GM21381 (cell line): Measurements from ENCODE around the gene SASH1.
A peak's percentile ranks its signal among the peaks of the same experiment; 100 is the strongest.

Source experiments
- ATAC-seq: cut with Tn5 transposase; IDR thresholded peaks from one replicate; pipeline ENCODE4 v1.9.1; 2021; ENCODE audit warnings: mild to moderate bottlenecking, moderate library complexity; ENCODE audit not compliant: unreplicated experiment

SASH1 gene

GRCh38 chr6:148538261-148539190, 195.9 kb downstream of the SASH1 start:
- ATAC-seq: no peak

- no peak for ATAC-seq
Observed at GRCh38 chr6:148543540-148543939, 200.9 kb downstream of the SASH1 start.

- no peak for ATAC-seq
Observed at GRCh38 chr6:148544421-148544820, 201.8 kb downstream of the SASH1 start.

- ATAC-seq: no peak
Observed at GRCh38 chr6:148545901-148546300, 203.3 kb downstream of the SASH1 start.

- ATAC-seq: no peak
Observed at GRCh38 chr6:148547110-148547509, 204.5 kb downstream of the SASH1 start.

GRCh38 chr6:148548065-148548748, 205.6 kb downstream of the SASH1 start:
- no peak for ATAC-seq

GRCh38 chr6:148548749-148549140, 206.1 kb downstream of the SASH1 start:
- no peak for ATAC-seq

- ATAC-seq: no peak
Observed at GRCh38 chr6:148550569-148550968, 207.9 kb downstream of the SASH1 start.

GRCh38 chr6:148551226-148551625, 208.6 kb downstream of the SASH1 start:
- ATAC-seq: no peak

GRCh38 chr6:148556410-148556809, 213.8 kb downstream of the SASH1 start:
- ATAC-seq: no peak

GRCh38 chr6:148557796-148558321, 215.2 kb downstream of the SASH1 start:
- no peak for ATAC-seq

GRCh38 chr6:148559848-148560433, 217.3 kb downstream of the SASH1 start:
- ATAC-seq: peak; percentile 73

GRCh38 chr6:148561629-148562028, 219.0 kb downstream of the SASH1 start:
- no peak for ATAC-seq

GRCh38 chr6:148563066-148563465, 220.4 kb downstream of the SASH1 start:
- ATAC-seq: no peak

GRCh38 chr6:148564494-148565035, 221.9 kb downstream of the SASH1 start:
- ATAC-seq: no peak

- no peak for ATAC-seq
Observed at GRCh38 chr6:148565321-148565926, 222.8 kb downstream of the SASH1 start.

- no peak for ATAC-seq
Observed at GRCh38 chr6:148565930-148566663, 223.5 kb downstream of the SASH1 start.

GRCh38 chr6:148566664-148567350, 224.2 kb downstream of the SASH1 start:
- no peak for ATAC-seq

GRCh38 chr6:148570456-148570855, 227.8 kb downstream of the SASH1 start:
- no peak for ATAC-seq
